HUES64 (cell line): ENCODE data around the gene CDKL2.
"Not testable (repeated sequence)": the region's sequence is repeated elsewhere in the genome, so short reads cannot be mapped to it uniquely, and the experiment has no call there.

ENCODE experiments used
- H3K27ac ChIP-seq: 2 replicates; pipeline ENCODE4 v1.7.0; 2013; ENCODE audit warnings: low read depth, low read length, inconsistent platforms
- H3K27me3 ChIP-seq: 2 replicates; pipeline ENCODE4 v1.6.1; 2013; ENCODE audit warnings: mild to moderate bottlenecking, low read length; ENCODE audit not compliant: insufficient read depth
- H3K36me3 ChIP-seq: 2 replicates; pipeline ENCODE4 v1.6.1; 2013; ENCODE audit warnings: mild to moderate bottlenecking, low read length; ENCODE audit not compliant: insufficient read depth
- H3K4me1 ChIP-seq: 2 replicates; pipeline ENCODE4 v1.6.1; 2013; ENCODE audit warnings: mild to moderate bottlenecking, low read length, moderate library complexity; ENCODE audit not compliant: insufficient read depth
- H3K4me3 ChIP-seq: 2 replicates; pipeline ENCODE4 v1.5.1; 2013; ENCODE audit warnings: mild to moderate bottlenecking, low read length, moderate library complexity
- H3K9ac ChIP-seq: 2 replicates; pipeline ENCODE4 v1.6.1; 2013; ENCODE audit warnings: mild to moderate bottlenecking, low read depth, low read length
- H3K9me3 ChIP-seq: 2 replicates; pipeline ENCODE4 v1.6.1; 2013; ENCODE audit warnings: low read depth, low read length; ENCODE audit not compliant: insufficient read depth
- WGBS: fragments of 150-250, 120-280 bp; methylation state at CpG from one replicate; pipeline ENCODE4 v1.1.7; 2013; ENCODE audit warnings: missing lambda C conversion rate; 5-methylcytosine and 5-hydroxymethylcytosine counted together

CDKL2 gene

DNA sequence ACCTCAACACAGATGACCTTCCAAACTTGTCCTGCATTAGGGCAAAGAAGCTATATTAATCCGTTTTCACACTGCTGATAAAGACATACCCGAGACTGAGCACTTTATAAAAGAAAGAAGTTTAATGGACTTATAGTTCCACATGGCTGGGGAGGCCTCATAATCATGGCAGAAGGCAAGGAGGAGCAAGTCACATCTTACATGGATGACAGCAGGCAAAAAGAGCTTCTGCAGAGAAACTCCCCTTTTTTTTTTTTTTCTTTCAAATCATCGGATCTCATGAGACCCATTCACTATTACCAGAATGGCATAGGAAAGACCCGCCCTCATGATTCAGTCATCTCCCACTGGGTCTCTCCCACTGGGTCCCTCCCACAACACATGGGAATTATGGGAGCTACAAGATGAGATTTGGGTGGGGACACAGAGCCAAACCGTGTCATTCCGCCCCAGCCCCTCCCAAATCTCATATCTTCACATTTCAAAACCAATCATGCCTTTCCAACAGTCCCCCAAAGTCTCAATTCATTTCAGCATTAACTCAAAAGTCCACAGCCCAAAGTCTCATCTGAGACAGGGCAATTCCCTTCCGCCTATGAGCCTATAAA lies 98.7 kb downstream of the CDKL2 start:
- not testable (repeated sequence) for H3K27me3 ChIP-seq, H3K27ac ChIP-seq, H3K9ac ChIP-seq, H3K4me1 ChIP-seq, H3K4me3 ChIP-seq, H3K9me3 ChIP-seq
- WGBS: 69% methylated on average over 7 of the region's 7 CpGs
- H3K36me3 ChIP-seq: peaks cover 52% of the 10 kb centered on the region

DNA sequence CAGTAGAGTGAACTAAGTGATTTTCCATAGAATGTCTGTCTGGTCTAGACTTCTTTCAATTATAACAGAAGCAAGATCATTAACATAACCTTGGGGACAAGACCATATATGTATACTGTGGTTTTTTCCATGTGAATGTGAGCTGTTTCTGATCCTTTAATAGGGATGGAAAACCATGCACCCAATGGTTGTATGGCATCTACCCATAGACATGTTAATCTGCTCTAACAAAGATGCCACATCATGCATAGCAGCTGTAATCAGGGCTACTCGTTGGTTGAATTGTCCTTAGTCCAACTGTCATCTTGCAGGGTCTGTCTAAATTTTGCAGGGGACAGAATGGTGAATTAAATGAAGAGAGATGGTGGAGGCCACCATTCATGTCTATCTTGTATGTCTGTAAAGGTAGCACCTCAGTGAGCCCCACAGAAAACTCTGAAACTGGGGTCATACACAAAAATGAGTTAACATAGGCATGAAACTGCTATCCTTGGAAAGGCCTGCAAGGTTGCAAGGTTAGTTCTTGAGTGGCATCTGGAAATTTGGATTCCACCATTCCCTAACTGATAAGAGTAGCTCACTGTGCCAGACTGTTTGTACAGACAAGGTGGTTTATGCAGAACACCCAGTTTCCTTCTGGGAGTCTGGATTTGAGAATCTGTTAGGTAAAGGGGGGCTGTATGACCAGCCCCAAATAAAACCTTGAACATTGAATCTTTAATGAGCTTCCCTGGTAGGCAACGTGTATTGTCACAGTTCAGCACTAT lies 99.6 kb downstream of the CDKL2 start:
- H3K9me3 ChIP-seq: peaks cover 9% of the 10 kb centered on the region; the same call in 1 of the 2 replicates
- H3K9ac ChIP-seq: no peak overlapping the region
- no peaks in the 10 kb centered on the region for H3K4me1 ChIP-seq
- WGBS: 91% methylated on average over 2 of the region's 2 CpGs
- H3K36me3 ChIP-seq: peaks cover 61% of the 10 kb centered on the region
- H3K27me3 ChIP-seq: no peaks in the 10 kb centered on the region
- no peak overlapping the region for H3K27ac ChIP-seq
- H3K4me3 ChIP-seq: no peak overlapping the region
